HEK293T (cell line): ENCODE results near the gene TES.

ENCODE experiments used
- CTCF ChIA-PET: fragments of 350-600 bp; formaldehyde crosslinking; extraction: SDS; loops from one replicate; lab custom pipeline; 2021; ENCODE audit warnings: antibody characterized with exemption, inconsistent platforms; lab: Yijun Ruan, JAX
- POLR2A ChIA-PET: fragments of 350-600 bp; formaldehyde crosslinking; extraction: SDS; loops from one replicate; lab custom pipeline; 2020; ENCODE audit warnings: antibody characterized with exemption, inconsistent platforms; lab: Yijun Ruan, JAX
- DNase-seq: peaks from one replicate; pipeline ENCODE4 v3.0.0; 2012; ENCODE audit warnings: mixed read lengths; ENCODE audit errors: extremely low spot score
- ARNT ChIP-seq: fragments of 450-650 bp; IDR thresholded peaks from 2 replicates; pipeline ENCODE4 v1.6.1; 2017; ENCODE audit warnings: mild to moderate bottlenecking
- BHLHE40 ChIP-seq: fragments of 450-650 bp; IDR thresholded peaks from 2 replicates; pipeline ENCODE4 v1.6.1; 2016; ENCODE audit warnings: mild to moderate bottlenecking, moderate library complexity, borderline replicate concordance
- CTBP1 ChIP-seq: fragments of 450-650 bp; IDR thresholded peaks from 2 replicates; pipeline ENCODE4 v1.6.1; 2016; ENCODE audit warnings: borderline replicate concordance
- ELF4 ChIP-seq: fragments of 450-650 bp; IDR thresholded peaks from 2 replicates; pipeline ENCODE4 v1.6.1; 2017; ENCODE audit warnings: antibody characterized with exemption
- FOXA1 ChIP-seq: fragments of 450-650 bp; IDR thresholded peaks from 2 replicates; pipeline ENCODE4 v1.6.1; 2016; ENCODE audit warnings: mild to moderate bottlenecking
- FOXK2 ChIP-seq: fragments of 450-650 bp; IDR thresholded peaks from 2 replicates; pipeline ENCODE4 v1.6.1; 2016; ENCODE audit warnings: mild to moderate bottlenecking
- FOXM1 ChIP-seq: fragments of 450-650 bp; IDR thresholded peaks from 2 replicates; pipeline ENCODE4 v1.6.1; 2017; ENCODE audit warnings: mild to moderate bottlenecking, borderline replicate concordance
- HDGF ChIP-seq: fragments of 450-650 bp; IDR thresholded peaks from 2 replicates; pipeline ENCODE4 v1.6.1; 2017; ENCODE audit warnings: antibody characterized with exemption, borderline replicate concordance
- L3MBTL2 ChIP-seq: fragments of 450-650 bp; conservative IDR thresholded peaks from 2 replicates; pipeline ENCODE4 v1.6.1; 2016; ENCODE audit warnings: mild to moderate bottlenecking
- LEF1 ChIP-seq: fragments of 450-650 bp; IDR thresholded peaks from 2 replicates; pipeline ENCODE4 v1.6.1; 2017; ENCODE audit warnings: mild to moderate bottlenecking, borderline replicate concordance
- NFRKB ChIP-seq: fragments of 450-650 bp; IDR thresholded peaks from 2 replicates; pipeline ENCODE4 v1.6.1; 2016; ENCODE audit warnings: mild to moderate bottlenecking, moderate library complexity
- PKNOX1 ChIP-seq: fragments of 450-650 bp; IDR thresholded peaks from 2 replicates; pipeline ENCODE4 v1.6.1; 2016
- SP1 ChIP-seq: fragments of 450-650 bp; IDR thresholded peaks from 2 replicates; pipeline ENCODE4 v1.6.1; 2017
- SUZ12 ChIP-seq: fragments of 450-650 bp; IDR thresholded peaks from 2 replicates; pipeline ENCODE4 v1.6.1; 2016; ENCODE audit warnings: mild to moderate bottlenecking
- TARDBP ChIP-seq: fragments of 450-650 bp; IDR thresholded peaks from 2 replicates; pipeline ENCODE4 v1.6.1; 2016
- ZNF384 ChIP-seq: fragments of 450-650 bp; IDR thresholded peaks from 2 replicates; pipeline ENCODE4 v1.6.1; 2016

The TES gene

DNA sequence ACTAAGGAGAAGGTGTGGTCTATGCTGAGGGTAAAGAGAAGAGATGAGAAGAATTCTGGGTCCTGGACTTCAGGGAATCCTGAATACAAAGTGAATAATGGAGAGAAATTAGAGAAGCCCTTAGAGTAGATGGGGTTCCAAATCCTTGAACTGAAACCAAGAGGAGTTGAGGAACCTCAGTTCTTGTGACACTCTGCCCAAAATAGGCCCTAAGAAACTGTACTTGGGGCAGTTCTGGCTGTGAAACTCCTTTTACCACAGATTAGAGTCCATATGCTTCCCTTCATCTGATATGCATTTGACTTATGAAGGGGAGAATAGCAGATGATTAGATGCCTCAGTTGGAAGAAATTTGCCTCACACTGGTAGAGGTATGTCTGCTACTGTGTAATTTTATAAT, 19.0 kb downstream of the TES start:
- no peak for DNase-seq
- ChIA-PET CTCF (interaction anchor here (0.6 kb wide), 1 partner anchor 599 kb away, joined by 3 read pairs; no protein-coding TSS in a partner anchor), POLR2A (no interaction called here)
- TF ChIP-seq SP1: no peak
- no peak for TF ChIP-seq PKNOX1
- TF ChIP-seq L3MBTL2: no peak
- TF ChIP-seq FOXM1: no peak
- no peak for TF ChIP-seq ZNF384
- TF ChIP-seq NFRKB: no peak
- TF ChIP-seq FOXA1: no peak
- TF ChIP-seq BHLHE40: no peak
- TF ChIP-seq CTBP1: no peak
- no peak for TF ChIP-seq HDGF
- no peak for TF ChIP-seq LEF1
- TF ChIP-seq SUZ12: no peak

- ChIA-PET POLR2A (interaction anchor here (1.6 kb wide), 1 partner anchor 19 kb away, joined by 6 read pairs; no protein-coding TSS in a partner anchor), CTCF (interaction anchor here (1.5 kb wide), 2 partner anchors 20 to 50 kb away, joined by 6 to 7 read pairs; partner anchors contain the start of gene TES)
- TF ChIP-seq L3MBTL2: peak; percentile 49
- no peak for TF ChIP-seq FOXK2
- no peak for DNase-seq
Observed at GRCh38 chr7:116230191-116231005, 20.1 kb downstream of the TES start.

GRCh38 chr7:116231543-116231942, 21.2 kb downstream of the TES start:
- TF ChIP-seq ARNT: no peak
- no peak for TF ChIP-seq FOXK2
- no peak for TF ChIP-seq SUZ12
- TF ChIP-seq NFRKB: no peak
- no peak for TF ChIP-seq TARDBP
- TF ChIP-seq ZNF384: no peak
- TF ChIP-seq BHLHE40: no peak
- no peak for TF ChIP-seq CTBP1
- TF ChIP-seq FOXM1: no peak
- TF ChIP-seq LEF1: no peak
- no peak for TF ChIP-seq ELF4
- TF ChIP-seq FOXA1: no peak
- no peak for TF ChIP-seq SP1
- TF ChIP-seq HDGF: no peak
- TF ChIP-seq L3MBTL2: no peak
- no peak for TF ChIP-seq PKNOX1
- DNase-seq: no peak
- ChIA-PET POLR2A (interaction anchor here (1.6 kb wide), 1 partner anchor 20 kb away, joined by 6 read pairs; no protein-coding TSS in a partner anchor), CTCF (interaction anchor here (1.3 to 1.5 kb wide), 2 partner anchors 51 to 359 kb away, joined by 4 to 7 read pairs; no protein-coding TSS in a partner anchor)

DNA sequence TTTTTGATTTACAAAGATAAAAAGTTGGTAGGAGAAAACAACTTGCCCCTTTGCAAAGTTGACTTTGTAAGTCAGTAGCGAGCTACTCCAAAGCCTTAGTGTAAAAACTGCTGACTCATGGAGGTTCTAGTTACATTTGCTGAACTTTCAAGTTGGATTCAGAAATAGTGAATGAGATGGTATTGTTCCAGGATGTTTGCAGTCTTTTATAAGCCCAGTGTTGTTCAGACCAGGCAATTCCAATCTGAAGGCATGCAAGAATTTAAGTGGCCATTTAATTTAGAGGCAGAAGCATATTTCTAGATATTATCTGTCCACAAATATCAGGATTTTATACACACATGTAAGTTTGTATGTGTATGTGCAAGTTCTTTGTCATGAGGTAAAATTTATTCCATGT, 21.6 kb downstream of the TES start:
- TF ChIP-seq BHLHE40 (no peak), FOXA1 (no peak)
- CTCF ChIA-PET: interaction anchor here (1.3 to 1.5 kb wide), 2 partner anchors 51 to 359 kb away, joined by 4 to 7 read pairs; no protein-coding TSS in a partner anchor
- POLR2A ChIA-PET: interaction anchor here (1.6 kb wide), 1 partner anchor 21 kb away, joined by 6 read pairs; no protein-coding TSS in a partner anchor
- DNase-seq: no peak

DNA sequence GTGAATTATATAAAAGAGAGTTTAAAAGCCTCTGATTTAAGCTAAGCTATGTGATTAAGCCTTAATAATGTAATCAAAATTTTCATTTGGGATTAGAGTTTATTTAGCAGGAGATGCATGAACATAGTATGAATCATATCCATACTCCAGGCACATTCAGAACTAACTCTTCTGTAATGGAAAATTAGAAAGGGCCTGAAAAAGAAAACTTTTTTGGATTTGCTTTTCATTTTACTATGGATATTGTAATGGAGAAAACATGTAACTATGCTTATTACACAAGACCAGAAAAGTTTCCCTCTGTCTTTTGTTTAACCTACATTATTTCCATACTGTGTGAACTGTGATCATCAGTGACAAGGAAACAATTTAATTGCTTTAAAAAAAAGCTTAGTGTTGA, 22.0 kb downstream of the TES start:
- TF ChIP-seq LEF1 (no peak), TARDBP (no peak), SUZ12 (no peak), HDGF (no peak), CTBP1 (no peak), ARNT (no peak), SP1 (no peak), BHLHE40 (no peak), L3MBTL2 (no peak), ELF4 (no peak), NFRKB (no peak), FOXA1 (no peak), PKNOX1 (no peak), FOXK2 (no peak), ZNF384 (no peak), FOXM1 (no peak)
- CTCF ChIA-PET: interaction anchor here (0.6 to 1.5 kb wide), 3 partner anchors 52 to 359 kb away, joined by 4 to 7 read pairs (median 5); no protein-coding TSS in a partner anchor
- POLR2A ChIA-PET: interaction anchor here (1.5 kb wide), 1 partner anchor 22 kb away, joined by 8 read pairs; the partner anchor contains the start of gene TES
- DNase-seq: no peak

DNA sequence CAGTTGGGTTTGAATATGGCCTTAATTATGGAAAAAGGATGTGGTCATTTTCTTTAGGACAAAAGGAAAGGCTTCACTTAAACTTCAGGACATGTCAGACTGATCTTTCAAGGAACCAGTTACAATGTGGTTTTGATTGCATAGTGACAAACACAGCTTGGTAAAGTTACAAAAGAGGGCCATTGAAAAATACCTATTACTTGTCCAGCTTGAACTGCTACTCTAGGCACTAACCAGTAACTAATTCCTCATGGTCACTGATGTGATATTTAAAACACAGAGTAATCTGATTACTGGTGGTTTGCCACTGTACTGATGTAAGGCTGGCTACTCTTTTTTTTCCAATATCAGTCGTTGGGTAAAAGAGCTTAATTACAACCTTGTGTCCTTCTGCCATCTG, 22.6 kb downstream of the TES start:
- no peak for TF ChIP-seq L3MBTL2
- no peak for TF ChIP-seq FOXK2
- no peak for TF ChIP-seq BHLHE40
- TF ChIP-seq SUZ12: no peak
- no peak for TF ChIP-seq SP1
- TF ChIP-seq FOXM1: no peak
- TF ChIP-seq ZNF384: no peak
- TF ChIP-seq LEF1: no peak
- TF ChIP-seq ELF4: no peak
- ChIA-PET POLR2A (interaction anchor here (1.5 kb wide), 1 partner anchor 22 kb away, joined by 8 read pairs; the partner anchor contains the start of gene TES), CTCF (interaction anchor here (0.6 kb wide), 2 partner anchors 25 to 147 kb away, joined by 5 to 6 read pairs; no protein-coding TSS in a partner anchor)
- DNase-seq: no peak
